ENCODE results near the gene LMBRD2. TPM values are rescaled to one million over a fixed set of nuclear protein-coding genes. Genes with fewer than 3 reads are reported as not detected.

Gene LMBRD2
- total RNA-seq, 1 donor = 13.8 TPM

DNA sequence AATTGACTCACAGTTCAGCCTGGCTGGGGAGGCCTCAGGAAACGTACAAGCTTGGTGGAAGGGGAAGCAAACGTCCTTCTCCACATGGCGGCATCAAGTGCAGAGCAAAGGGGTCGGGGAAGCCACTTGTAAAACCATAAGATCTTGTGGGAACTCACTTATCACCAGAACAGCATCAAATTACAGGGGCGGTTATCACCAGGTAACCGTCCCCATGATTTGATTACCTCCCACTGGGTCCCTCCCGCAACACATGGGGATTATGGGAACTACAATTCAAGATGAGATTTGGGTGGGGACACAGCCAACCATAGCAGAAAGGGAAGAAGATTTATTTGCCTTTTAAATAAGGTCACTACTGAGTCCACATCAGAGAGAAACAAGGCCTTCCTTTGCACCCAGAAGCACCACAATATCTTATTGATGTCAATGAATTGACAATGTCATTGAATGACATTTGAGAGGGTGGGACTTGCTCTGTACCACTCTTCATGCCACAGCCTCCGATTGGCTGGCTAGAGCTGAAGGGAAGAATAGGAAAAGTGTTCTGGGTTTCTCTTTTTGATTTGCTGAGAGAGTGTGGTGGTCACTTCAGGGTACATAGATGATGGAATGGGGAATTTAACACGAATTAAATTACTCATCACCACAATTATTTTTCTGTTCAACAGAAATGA is 11.3 kb upstream of the LMBRD2 start:
- Histone ChIP-seq H3K4me1 (ENCODE audit: insufficient read depth, low read length) (peaks cover 3% of the 10 kb centered on the region), H3K27ac (ENCODE audit: low read depth, low read length) (no peak overlapping the region), H3K4me3 (ENCODE audit: insufficient read depth, low read length) (no peak overlapping the region), H3K27me3 (ENCODE audit: insufficient read depth, low read length) (no peaks in the 10 kb centered on the region), H4K20me1 (ENCODE audit: insufficient read depth, low read length) (no peaks in the 10 kb centered on the region), H3K9me3 (ENCODE audit: low read depth, low read length) (no peaks in the 10 kb centered on the region), H3K79me2 (ENCODE audit: insufficient read depth, low read length) (peaks cover 58% of the 10 kb centered on the region), H3K4me2 (ENCODE audit: insufficient read depth, low read length) (no peak overlapping the region), H2AFZ (ENCODE audit: low read length) (no peak overlapping the region), H3K36me3 (ENCODE audit: insufficient read depth, low read length) (peaks cover 81% of the 10 kb centered on the region)
- DNase-seq (ENCODE audit: insufficient read length, low spot score, missing footprints) = no peak
- TF ChIP-seq, protein P1, sequence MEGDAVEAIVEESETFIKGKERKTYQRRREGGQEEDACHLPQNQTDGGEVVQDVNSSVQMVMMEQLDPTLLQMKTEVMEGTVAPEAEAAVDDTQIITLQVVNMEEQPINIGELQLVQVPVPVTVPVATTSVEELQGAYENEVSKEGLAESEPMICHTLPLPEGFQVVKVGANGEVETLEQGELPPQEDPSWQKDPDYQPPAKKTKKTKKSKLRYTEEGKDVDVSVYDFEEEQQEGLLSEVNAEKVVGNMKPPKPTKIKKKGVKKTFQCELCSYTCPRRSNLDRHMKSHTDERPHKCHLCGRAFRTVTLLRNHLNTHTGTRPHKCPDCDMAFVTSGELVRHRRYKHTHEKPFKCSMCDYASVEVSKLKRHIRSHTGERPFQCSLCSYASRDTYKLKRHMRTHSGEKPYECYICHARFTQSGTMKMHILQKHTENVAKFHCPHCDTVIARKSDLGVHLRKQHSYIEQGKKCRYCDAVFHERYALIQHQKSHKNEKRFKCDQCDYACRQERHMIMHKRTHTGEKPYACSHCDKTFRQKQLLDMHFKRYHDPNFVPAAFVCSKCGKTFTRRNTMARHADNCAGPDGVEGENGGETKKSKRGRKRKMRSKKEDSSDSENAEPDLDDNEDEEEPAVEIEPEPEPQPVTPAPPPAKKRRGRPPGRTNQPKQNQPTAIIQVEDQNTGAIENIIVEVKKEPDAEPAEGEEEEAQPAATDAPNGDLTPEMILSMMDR (IDR thresholded peaks at IDR 0.05; ENCODE audit: extremely low read depth, low read depth, low read length) = no peak

DNA sequence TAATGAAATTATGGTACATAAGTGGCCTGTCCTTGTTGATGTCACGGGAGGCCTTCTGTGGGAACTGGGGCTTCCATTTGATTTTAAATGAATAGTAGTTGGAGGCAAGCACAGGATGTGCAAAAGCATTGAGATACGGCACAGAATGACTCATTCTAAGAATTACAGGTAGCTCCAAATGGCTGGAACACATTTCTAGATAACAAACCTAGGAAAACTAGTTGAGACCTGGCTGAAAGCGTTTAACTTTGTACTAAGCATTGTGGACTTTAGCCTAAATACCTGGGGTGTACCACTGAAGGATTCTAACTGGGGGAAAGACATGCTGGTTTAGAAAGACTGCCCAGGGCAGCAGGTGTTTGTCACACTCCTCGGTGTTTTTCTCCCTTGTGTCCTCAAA is 9.7 kb upstream of the LMBRD2 start:
- H3K4me1 ChIP-seq (ENCODE audit: insufficient read depth, low read length) = peaks cover 14% of the 10 kb centered on the region
- peaks cover 74% of the 10 kb centered on the region for H3K36me3 ChIP-seq (ENCODE audit: insufficient read depth, low read length)
- no peak for DNase-seq (ENCODE audit: insufficient read length, low spot score, missing footprints)
- no peak overlapping the region for H3K27ac ChIP-seq (ENCODE audit: low read depth, low read length)
- no peak overlapping the region for H3K4me2 ChIP-seq (ENCODE audit: insufficient read depth, low read length)
- peaks cover 2% of the 10 kb centered on the region for H4K20me1 ChIP-seq (ENCODE audit: insufficient read depth, low read length)
- TF ChIP-seq, protein P1 (IDR thresholded peaks at IDR 0.05; ENCODE audit: extremely low read depth, low read depth, low read length) = no peak
- no peaks in the 10 kb centered on the region for H3K9me3 ChIP-seq (ENCODE audit: low read depth, low read length)
- no peak overlapping the region for H3K4me3 ChIP-seq (ENCODE audit: insufficient read depth, low read length)
- H3K27me3 ChIP-seq (ENCODE audit: insufficient read depth, low read length) = no peaks in the 10 kb centered on the region
- H3K79me2 ChIP-seq (ENCODE audit: insufficient read depth, low read length) = peaks cover 64% of the 10 kb centered on the region
- no peak overlapping the region for H2AFZ ChIP-seq (ENCODE audit: low read length)

DNA sequence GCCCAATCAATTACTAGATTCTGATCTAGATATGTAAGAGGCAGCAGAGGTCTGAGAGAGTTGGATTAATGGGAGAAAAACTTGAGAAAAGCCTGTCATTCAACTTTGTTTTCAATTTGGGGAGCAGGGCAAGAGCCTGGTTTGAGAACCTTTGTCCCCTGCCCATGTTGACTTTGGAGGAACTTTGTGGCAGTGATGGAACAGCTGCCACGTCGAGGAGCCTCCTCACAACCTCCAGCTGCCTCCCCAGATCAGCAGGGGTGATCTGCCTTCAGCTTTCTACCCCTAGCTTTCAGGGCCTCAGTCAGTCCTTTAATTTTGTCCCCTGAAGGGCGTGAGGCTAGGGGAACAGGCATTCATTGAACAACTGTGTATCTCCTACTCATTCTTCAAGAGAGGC is 8.9 kb upstream of the LMBRD2 start:
- Histone ChIP-seq H3K4me1 (ENCODE audit: insufficient read depth, low read length) (peaks cover 14% of the 10 kb centered on the region), H4K20me1 (ENCODE audit: insufficient read depth, low read length) (peaks cover 6% of the 10 kb centered on the region), H3K79me2 (ENCODE audit: insufficient read depth, low read length) (peaks cover 71% of the 10 kb centered on the region), H3K27ac (ENCODE audit: low read depth, low read length) (no peak overlapping the region), H3K4me2 (ENCODE audit: insufficient read depth, low read length) (no peak overlapping the region), H3K9me3 (ENCODE audit: low read depth, low read length) (no peaks in the 10 kb centered on the region), H3K27me3 (ENCODE audit: insufficient read depth, low read length) (no peaks in the 10 kb centered on the region), H2AFZ (ENCODE audit: low read length) (no peak overlapping the region), H3K36me3 (ENCODE audit: insufficient read depth, low read length) (peaks cover 67% of the 10 kb centered on the region), H3K4me3 (ENCODE audit: insufficient read depth, low read length) (no peak overlapping the region)
- TF ChIP-seq, protein P1 (IDR thresholded peaks at IDR 0.05; ENCODE audit: extremely low read depth, low read depth, low read length) = no peak
- DNase-seq (ENCODE audit: insufficient read length, low spot score, missing footprints) = no peak

DNA sequence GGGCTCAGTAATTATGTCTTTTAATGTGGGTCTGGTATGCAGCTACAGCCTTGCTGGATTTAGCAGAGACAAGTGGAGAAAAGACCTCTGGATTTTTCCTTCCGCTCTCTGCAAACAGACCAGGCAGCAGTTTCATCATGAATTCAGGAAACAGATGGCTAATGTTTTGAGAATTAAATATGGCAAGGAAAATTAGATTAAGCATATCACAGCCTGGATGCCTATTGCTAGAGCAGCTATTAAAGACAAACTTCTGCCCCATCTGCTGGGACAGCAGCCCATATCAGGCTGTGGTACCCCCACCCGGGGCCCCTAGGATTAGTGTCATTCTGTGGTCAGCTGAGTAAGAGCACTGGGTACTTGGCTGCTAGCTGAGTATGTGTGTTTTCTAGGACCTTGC is 6.5 kb upstream of the LMBRD2 start:
- no peak overlapping the region for H3K27ac ChIP-seq (ENCODE audit: low read depth, low read length)
- no peak overlapping the region for H3K4me3 ChIP-seq (ENCODE audit: insufficient read depth, low read length)

More for the DNA sequence above, 6.5 kb upstream of the LMBRD2 start:
- Histone ChIP-seq H3K4me2 (ENCODE audit: insufficient read depth, low read length) (no peak overlapping the region), H3K9me3 (ENCODE audit: low read depth, low read length) (no peaks in the 10 kb centered on the region), H3K79me2 (ENCODE audit: insufficient read depth, low read length) (peaks cover 83% of the 10 kb centered on the region), H3K27me3 (ENCODE audit: insufficient read depth, low read length) (no peaks in the 10 kb centered on the region), H2AFZ (ENCODE audit: low read length) (no peak overlapping the region), H4K20me1 (ENCODE audit: insufficient read depth, low read length) (peaks cover 6% of the 10 kb centered on the region), H3K36me3 (ENCODE audit: insufficient read depth, low read length) (peaks cover 63% of the 10 kb centered on the region), H3K4me1 (ENCODE audit: insufficient read depth, low read length) (peaks cover 22% of the 10 kb centered on the region)
- TF ChIP-seq, protein P1 (IDR thresholded peaks at IDR 0.05; ENCODE audit: extremely low read depth, low read depth, low read length) = no peak
- DNase-seq (ENCODE audit: insufficient read length, low spot score, missing footprints) = no peak

Measured in osteoblast (primary cell).